GM12878 (cell line): ENCODE data around the gene RBM7. TPM values are rescaled to one million over a fixed set of nuclear protein-coding genes. Genes with fewer than 3 reads are reported as not detected.

Source experiments
- CTCF ChIP-seq, 3 experiments: IDR thresholded peaks in 2 of 3; conservative IDR thresholded peaks in 1 of 3; 2 replicates each; pipeline ENCODE4 v1.5.1; 2011; ENCODE audit warnings: low read depth in 3 of 3, low read length in 3 of 3, mild to moderate bottlenecking in 3 of 3, control low read depth in 2 of 3, moderate library complexity in 2 of 3, inconsistent platforms in 1 of 3, mixed read lengths in 1 of 3; ENCODE audit not compliant: control insufficient read depth in 2 of 3, insufficient read depth in 1 of 3; ENCODE audit errors: extremely low read depth in 1 of 3
- IRF4 ChIP-seq: IDR thresholded peaks from 2 replicates; pipeline ENCODE4 v1.6.1; 2011; ENCODE audit warnings: low read depth, low read length
- MYC ChIP-seq: IDR thresholded peaks from 2 replicates; pipeline ENCODE4 v1.6.1; 2011; ENCODE audit warnings: mild to moderate bottlenecking, low read length, moderate library complexity, inconsistent platforms; ENCODE audit not compliant: insufficient read depth, insufficient replicate concordance, insufficient read length, severe bottlenecking
- NR2C1 ChIP-seq: fragments of 450-650 bp; IDR thresholded peaks from 2 replicates; pipeline ENCODE4 v1.6.1; 2017; ENCODE audit warnings: antibody characterized with exemption, mild to moderate bottlenecking, moderate library complexity
- RAD51 ChIP-seq: fragments of 450-650 bp; IDR thresholded peaks from 2 replicates; pipeline ENCODE4 v1.6.1; 2016; ENCODE audit warnings: moderate library complexity, mild to moderate bottlenecking, inconsistent platforms
- RB1 ChIP-seq: fragments of 450-650 bp; formaldehyde crosslinking; IDR thresholded peaks from 2 replicates; pipeline ENCODE4 v1.6.1; 2017; ENCODE audit warnings: mild to moderate bottlenecking, borderline replicate concordance
- SMAD1 ChIP-seq: fragments of 450-650 bp; IDR thresholded peaks from 2 replicates; pipeline ENCODE4 v1.6.1; 2018; ENCODE audit warnings: mild to moderate bottlenecking, low read depth; ENCODE audit not compliant: partially characterized antibody
- USF1 ChIP-seq: IDR thresholded peaks from 2 replicates; pipeline ENCODE4 v1.6.1; 2011; ENCODE audit warnings: borderline replicate concordance, low read depth, mild to moderate bottlenecking, moderate library complexity, mixed read lengths, low read length; ENCODE audit not compliant: insufficient read depth; ENCODE audit errors: extremely low read length
- ZBED1 ChIP-seq: IDR thresholded peaks from 2 replicates; pipeline ENCODE4 v1.6.1; 2016; ENCODE audit warnings: borderline replicate concordance
- ZNF622 ChIP-seq: fragments of 450-650 bp; IDR thresholded peaks from 2 replicates; pipeline ENCODE4 v1.6.1; 2017; ENCODE audit warnings: mild to moderate bottlenecking, inconsistent platforms
- polyA plus RNA-seq, 11 experiments: library from polyadenylated mRNA; depleted of rRNA in 4 of 11; unstranded in 6 of 11; stranded (reverse) in 5 of 11; fragments of >200 nt; fragmentation: Nextera tagmentation in 4 of 11; fragmentation: Illumina TruSeq in 1 of 11; extraction: Ambion mirVana in 4 of 11; extraction: Trizol in 1 of 11; gene quantifications; 1 replicate in 1 of 11; 2 replicates in 10 of 11; pipeline versions ENCODE4 v1.2.1 to v1.2.3, GENCODE V29; 2011 to 2016; ENCODE audit warnings: inconsistent platforms in 2 of 11, missing spikeins in 2 of 11, low read depth in 1 of 11
- total RNA-seq, 4 experiments: library from RNA; depleted of rRNA in 3 of 4; stranded (reverse); fragments of >200 nt in 3 of 4; fragmentation: Illumina TruSeq in 1 of 4; extraction: Trizol in 1 of 4; gene quantifications; 2 replicates each; pipeline versions ENCODE4 v1.2.1 to v1.2.3, GENCODE V29; 2013 to 2021

The RBM7 gene
- total and polyA plus RNA-seq, 10 of the 15 experiments (the other 5 are each of a cell fraction or from before 2014, with no cell fraction given), result 17.0 to 46.2 (median 26.0) TPM

GRCh38 chr11:114375052-114375451 lies 25.4 kb upstream of the RBM7 start (continued):
- TF ChIP-seq NR2C1 (no peak), ZBED1 (no peak), ZNF622 (no peak), USF1 (no peak), SMAD1 (no peak), RB1 (no peak), IRF4 (no peak), RAD51 (no peak), MYC (no peak), CTCF (IDR thresholded peaks at IDR 0.05 in 2 of 3, conservative IDR thresholded peaks at IDR 0.05 in 1 of 3; ENCODE audit: control insufficient read depth in 2 of 3, extremely low read depth in 1 of 3, insufficient read depth in 1 of 3, low read depth in 3 of 3, low read length in 3 of 3) (no peak)
- TF ChIP-seq, all 136 proteins: peak for 0
